Testis (tissue), 2 donors: ENCODE data around the gene DUSP2.

Experiments
- POLR2A ChIP-seq: fragments of 450-650 bp; IDR thresholded peaks from one replicate; pipeline ENCODE4 v1.6.1; 2017; ENCODE audit warnings: antibody characterized with exemption, mild to moderate bottlenecking, moderate library complexity
- TF ChIP-seq, protein P1 (sequence below), 3 experiments: fragments of 450-650 bp in 2 of 3; fragments of 200-600 bp in 1 of 3; sonication (generic) in 1 of 3; IDR thresholded peaks; one replicate each; pipeline ENCODE4 v1.5.1; 2016 to 2019; ENCODE audit warnings: antibody characterized with exemption in 3 of 3, mild to moderate bottlenecking in 2 of 3, moderate library complexity in 1 of 3

DNA sequence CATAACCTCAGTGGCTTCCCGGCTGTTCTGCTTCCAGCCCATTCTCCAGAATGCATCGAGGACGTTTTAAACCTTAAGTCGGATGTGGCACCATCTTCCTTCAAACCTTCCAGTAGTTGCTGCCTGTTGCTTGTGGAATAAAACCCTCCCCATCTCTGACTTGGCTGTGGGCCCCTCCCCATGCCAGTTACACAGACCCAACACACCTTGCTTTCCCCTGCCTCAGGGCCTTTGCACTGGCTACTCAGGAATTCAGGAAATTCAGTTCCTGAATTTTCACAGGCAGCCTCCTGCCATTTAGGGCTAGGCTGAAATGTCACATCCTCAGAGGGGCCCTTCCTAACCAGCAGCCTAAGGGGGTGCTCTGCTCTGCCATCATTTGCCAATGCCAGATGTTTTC, 23.8 kb downstream of the DUSP2 start:
- TF ChIP-seq, protein P1, sequence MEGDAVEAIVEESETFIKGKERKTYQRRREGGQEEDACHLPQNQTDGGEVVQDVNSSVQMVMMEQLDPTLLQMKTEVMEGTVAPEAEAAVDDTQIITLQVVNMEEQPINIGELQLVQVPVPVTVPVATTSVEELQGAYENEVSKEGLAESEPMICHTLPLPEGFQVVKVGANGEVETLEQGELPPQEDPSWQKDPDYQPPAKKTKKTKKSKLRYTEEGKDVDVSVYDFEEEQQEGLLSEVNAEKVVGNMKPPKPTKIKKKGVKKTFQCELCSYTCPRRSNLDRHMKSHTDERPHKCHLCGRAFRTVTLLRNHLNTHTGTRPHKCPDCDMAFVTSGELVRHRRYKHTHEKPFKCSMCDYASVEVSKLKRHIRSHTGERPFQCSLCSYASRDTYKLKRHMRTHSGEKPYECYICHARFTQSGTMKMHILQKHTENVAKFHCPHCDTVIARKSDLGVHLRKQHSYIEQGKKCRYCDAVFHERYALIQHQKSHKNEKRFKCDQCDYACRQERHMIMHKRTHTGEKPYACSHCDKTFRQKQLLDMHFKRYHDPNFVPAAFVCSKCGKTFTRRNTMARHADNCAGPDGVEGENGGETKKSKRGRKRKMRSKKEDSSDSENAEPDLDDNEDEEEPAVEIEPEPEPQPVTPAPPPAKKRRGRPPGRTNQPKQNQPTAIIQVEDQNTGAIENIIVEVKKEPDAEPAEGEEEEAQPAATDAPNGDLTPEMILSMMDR (IDR thresholded peaks at IDR 0.05), result no peak
- no peak for TF ChIP-seq POLR2A
